ENCODE data around the gene CFAP61. TPM values are rescaled to one million over a fixed set of nuclear protein-coding genes. Genes with fewer than 3 reads are reported as not detected.

Gene CFAP61
- total and polyA plus RNA-seq, 11 donors, result 12.1 to 102 (median 41.8) TPM

- Histone ChIP-seq H3K36me3 (peaks cover 0 to 12% (median 0%) of the 10 kb centered on the region in 9 donors), H3K4me1 (peaks cover 0 to 33% (median 8%) of the 10 kb centered on the region in 12 donors), H3K9me3 (no peaks in the 10 kb centered on the region), H3K4me3 (no peak overlapping the region), H3K27me3 (no peaks in the 10 kb centered on the region), H3K27ac (no peak overlapping the region)
- TF ChIP-seq POLR2A (IDR thresholded peaks at IDR 0.05), result no peak
- TF ChIP-seq, protein P1, sequence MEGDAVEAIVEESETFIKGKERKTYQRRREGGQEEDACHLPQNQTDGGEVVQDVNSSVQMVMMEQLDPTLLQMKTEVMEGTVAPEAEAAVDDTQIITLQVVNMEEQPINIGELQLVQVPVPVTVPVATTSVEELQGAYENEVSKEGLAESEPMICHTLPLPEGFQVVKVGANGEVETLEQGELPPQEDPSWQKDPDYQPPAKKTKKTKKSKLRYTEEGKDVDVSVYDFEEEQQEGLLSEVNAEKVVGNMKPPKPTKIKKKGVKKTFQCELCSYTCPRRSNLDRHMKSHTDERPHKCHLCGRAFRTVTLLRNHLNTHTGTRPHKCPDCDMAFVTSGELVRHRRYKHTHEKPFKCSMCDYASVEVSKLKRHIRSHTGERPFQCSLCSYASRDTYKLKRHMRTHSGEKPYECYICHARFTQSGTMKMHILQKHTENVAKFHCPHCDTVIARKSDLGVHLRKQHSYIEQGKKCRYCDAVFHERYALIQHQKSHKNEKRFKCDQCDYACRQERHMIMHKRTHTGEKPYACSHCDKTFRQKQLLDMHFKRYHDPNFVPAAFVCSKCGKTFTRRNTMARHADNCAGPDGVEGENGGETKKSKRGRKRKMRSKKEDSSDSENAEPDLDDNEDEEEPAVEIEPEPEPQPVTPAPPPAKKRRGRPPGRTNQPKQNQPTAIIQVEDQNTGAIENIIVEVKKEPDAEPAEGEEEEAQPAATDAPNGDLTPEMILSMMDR (IDR thresholded peaks at IDR 0.05), result no peak
- WGBS, 4 donors, result 85 to 91% (median 89%) methylated on average over 10 of the region's 10 CpGs
- no peak for ATAC-seq
- intact Hi-C loops (cut with DNase I), result no loop called here
- DNase-seq, result no peak
Measured at GRCh38 chr20:20196610-20197009, 144.3 kb downstream of the CFAP61 start.

- 68 to 80% (median 74%) methylated on average over 1 of the region's 1 CpG for WGBS, 4 donors
- H3K4me3 ChIP-seq, result no peak overlapping the region
- DNase-seq, result no peak
- H3K27me3 ChIP-seq, result peaks cover 0 to 3% (median 0%) of the 10 kb centered on the region in 9 donors
- H3K4me1 ChIP-seq, result peaks cover 0 to 34% (median 8%) of the 10 kb centered on the region in 12 donors
- intact Hi-C loops (cut with DNase I), result no loop called here
- ATAC-seq, result no peak
- H3K36me3 ChIP-seq, result peaks cover 0 to 12% (median 0%) of the 10 kb centered on the region in 9 donors
- TF ChIP-seq POLR2A (IDR thresholded peaks at IDR 0.05), result no peak
- TF ChIP-seq, protein P1 (IDR thresholded peaks at IDR 0.05), result no peak
- no peaks in the 10 kb centered on the region for H3K9me3 ChIP-seq
- H3K27ac ChIP-seq, result no peak overlapping the region
Measured at GRCh38 chr20:20198011-20198410, 145.7 kb downstream of the CFAP61 start.

DNA sequence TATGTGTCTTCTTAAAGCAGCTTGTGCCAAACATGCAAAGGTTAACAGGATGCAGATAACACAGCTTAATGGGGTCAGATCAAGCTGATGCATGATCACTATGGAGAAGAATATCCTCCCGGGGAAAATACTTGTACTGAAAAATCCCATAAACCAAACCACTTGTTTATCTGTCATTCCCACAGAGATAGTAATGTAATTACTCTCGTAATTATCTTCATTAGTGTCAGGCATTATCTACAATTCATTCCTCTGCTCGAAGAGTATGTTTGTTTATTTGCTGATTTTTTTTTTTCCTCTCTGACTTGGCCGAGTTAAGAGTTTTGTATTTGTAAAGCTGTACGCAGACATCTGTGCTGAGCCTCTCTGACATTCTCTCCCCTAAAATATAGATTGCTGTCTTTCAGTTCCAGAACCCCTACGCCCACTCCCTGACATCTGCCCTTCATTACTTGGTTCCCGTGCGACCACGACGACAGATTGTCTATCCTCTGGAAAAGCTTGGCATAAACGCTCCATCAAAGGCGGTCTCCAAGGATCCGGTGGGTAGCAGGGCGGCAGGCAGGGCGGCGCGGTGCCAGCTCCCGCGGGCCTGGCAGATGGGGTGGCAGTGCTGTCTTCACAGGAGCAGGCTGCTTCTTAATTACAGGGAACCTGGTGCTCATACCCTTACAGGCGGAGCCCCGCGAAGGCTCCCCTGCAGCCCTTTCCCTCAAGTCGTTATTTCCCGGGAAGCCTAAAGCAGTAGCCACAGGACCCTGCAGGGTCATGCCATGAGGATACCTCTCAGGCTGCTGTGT lies 147.2 kb downstream of the CFAP61 start:
- no peak overlapping the region for H3K4me3 ChIP-seq
- no peak for ATAC-seq
- intact Hi-C loops (cut with DNase I), result loop anchor here in 1 of 10 donors (5.0 kb wide), 1 partner anchor 62 kb away; no protein-coding TSS in a partner anchor
- no peak for DNase-seq
- H3K36me3 ChIP-seq, result peaks cover 0 to 12% (median 0%) of the 10 kb centered on the region in 9 donors
- peaks cover 0 to 3% (median 0%) of the 10 kb centered on the region in 9 donors for H3K27me3 ChIP-seq
- H3K27ac ChIP-seq, result no peak overlapping the region
- H3K9me3 ChIP-seq, result no peaks in the 10 kb centered on the region
- 44 to 57% (median 48%) methylated on average over 24 of the region's 24 CpGs for WGBS, 4 donors
- H3K4me1 ChIP-seq, result peaks cover 0 to 34% (median 8%) of the 10 kb centered on the region in 12 donors
- TF ChIP-seq POLR2A (IDR thresholded peaks at IDR 0.05), result no peak
- TF ChIP-seq, protein P1 (IDR thresholded peaks at IDR 0.05), result no peak

DNA sequence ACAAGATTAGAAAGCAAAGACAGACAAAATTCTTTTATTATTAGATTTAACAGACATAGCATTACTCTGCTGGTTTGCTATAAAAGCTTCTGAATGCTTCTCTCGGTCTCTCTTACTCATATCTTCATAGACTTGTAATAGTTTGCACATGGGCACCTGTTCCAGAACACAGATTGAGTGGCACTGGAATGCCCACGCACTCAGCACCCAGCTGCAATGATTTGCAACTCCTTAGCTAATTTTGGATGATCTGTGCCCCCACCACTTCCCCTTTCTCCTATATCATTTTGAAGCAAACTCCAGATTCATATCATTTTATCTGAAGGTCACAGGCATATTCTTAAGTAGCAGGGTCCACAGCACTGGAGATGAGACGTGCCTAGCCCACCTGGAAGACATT lies 148.8 kb downstream of the CFAP61 start:
- intact Hi-C loops (cut with DNase I), result loop anchor here in 1 of 10 donors (5.0 kb wide), 1 partner anchor 64 kb away; no protein-coding TSS in a partner anchor
- H3K27me3 ChIP-seq, result peaks cover 0 to 3% (median 0%) of the 10 kb centered on the region in 9 donors
- DNase-seq, result no peak
- ATAC-seq, result peak; percentile 20 to 60 (median 54)
- no peaks in the 10 kb centered on the region for H3K9me3 ChIP-seq
- H3K27ac ChIP-seq, result no peak overlapping the region
- 51 to 61% (median 56%) methylated on average over 3 of the region's 3 CpGs for WGBS, 4 donors
- no peak overlapping the region for H3K4me3 ChIP-seq
- H3K4me1 ChIP-seq, result peaks cover 0 to 29% (median 8%) of the 10 kb centered on the region in 12 donors
- TF ChIP-seq POLR2A (IDR thresholded peaks at IDR 0.05), result no peak
- TF ChIP-seq, protein P1 (IDR thresholded peaks at IDR 0.05), result no peak
- peaks cover 0 to 12% (median 0%) of the 10 kb centered on the region in 9 donors for H3K36me3 ChIP-seq

All from heart left ventricle (tissue), 16 donors.